Glomerular endothelial cell (primary cell): ENCODE results near the gene TMCC3. TPM values are rescaled to one million over a fixed set of nuclear protein-coding genes. Genes with fewer than 3 reads are reported as not detected.
"Not testable (repeated sequence)": the region's sequence is repeated elsewhere in the genome, so short reads cannot be mapped to it uniquely, and the experiment has no call there.

Experiments
- DNase-seq: peaks from one replicate; pipeline ENCODE4 v3.0.0-alpha.2; 2011; ENCODE audit warnings: low read depth, low spot score; ENCODE audit errors: extremely low read depth
- total RNA-seq: library from RNA; depleted of rRNA; stranded (reverse); fragments of >200 nt; gene quantifications from 2 replicates; pipeline ENCODE4 v1.2.3, GENCODE V29; 2015

TMCC3 gene, protein sequence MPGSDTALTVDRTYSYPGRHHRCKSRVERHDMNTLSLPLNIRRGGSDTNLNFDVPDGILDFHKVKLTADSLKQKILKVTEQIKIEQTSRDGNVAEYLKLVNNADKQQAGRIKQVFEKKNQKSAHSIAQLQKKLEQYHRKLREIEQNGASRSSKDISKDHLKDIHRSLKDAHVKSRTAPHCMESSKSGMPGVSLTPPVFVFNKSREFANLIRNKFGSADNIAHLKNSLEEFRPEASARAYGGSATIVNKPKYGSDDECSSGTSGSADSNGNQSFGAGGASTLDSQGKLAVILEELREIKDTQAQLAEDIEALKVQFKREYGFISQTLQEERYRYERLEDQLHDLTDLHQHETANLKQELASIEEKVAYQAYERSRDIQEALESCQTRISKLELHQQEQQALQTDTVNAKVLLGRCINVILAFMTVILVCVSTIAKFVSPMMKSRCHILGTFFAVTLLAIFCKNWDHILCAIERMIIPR
- total RNA-seq = 20.5 and 20.7 TPM in 2 replicates

DNA sequence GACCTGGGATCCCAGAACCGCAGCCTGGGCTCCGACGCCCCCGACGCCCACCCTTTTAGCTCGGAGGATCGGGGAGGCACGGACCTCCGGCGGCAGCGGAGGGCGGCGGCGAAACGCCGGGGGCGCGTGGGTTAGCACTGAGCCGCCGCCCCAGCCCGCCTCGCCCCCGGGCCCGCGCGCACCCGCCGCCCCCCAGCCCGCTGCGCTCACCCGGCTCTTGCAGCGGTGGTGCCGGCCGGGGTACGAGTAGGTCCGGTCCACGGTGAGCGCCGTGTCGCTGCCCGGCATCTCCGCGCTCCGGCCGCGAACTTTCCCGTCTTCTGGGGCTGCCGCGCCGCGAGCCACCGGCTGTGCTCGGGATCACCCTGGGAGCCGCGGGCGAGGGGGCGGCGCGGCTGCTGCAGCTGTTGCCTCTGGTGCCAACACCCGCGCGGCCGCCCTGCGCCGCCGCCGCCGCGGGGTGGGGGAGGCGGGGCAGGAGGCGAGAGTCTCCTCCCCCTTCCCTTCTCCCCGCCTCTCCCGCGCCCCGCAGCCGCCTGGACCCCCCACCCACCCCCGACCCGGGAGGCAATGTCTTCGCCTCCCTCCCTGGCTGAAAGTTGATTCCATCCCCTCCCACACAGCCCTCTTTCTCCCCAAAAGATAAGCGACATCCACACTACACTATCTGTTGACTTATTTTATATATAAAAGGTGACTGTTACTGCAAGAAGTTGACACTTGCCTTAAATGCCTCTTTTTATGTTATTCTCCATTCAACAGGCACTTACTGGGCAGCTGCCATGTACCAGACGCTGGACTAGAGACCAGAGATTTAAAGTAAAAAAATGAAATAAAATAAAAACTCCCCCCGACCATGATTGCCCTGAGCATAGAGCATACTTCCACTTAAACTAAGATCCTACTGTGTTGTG lies at the start of gene TMCC3:
Gene TMCC3, minus strand, starts transcription at position 415 of the 914 bp plus-strand sequence. Its CDS starts 127 bp downstream, at position 288.
- DNase-seq = no peak

DNA sequence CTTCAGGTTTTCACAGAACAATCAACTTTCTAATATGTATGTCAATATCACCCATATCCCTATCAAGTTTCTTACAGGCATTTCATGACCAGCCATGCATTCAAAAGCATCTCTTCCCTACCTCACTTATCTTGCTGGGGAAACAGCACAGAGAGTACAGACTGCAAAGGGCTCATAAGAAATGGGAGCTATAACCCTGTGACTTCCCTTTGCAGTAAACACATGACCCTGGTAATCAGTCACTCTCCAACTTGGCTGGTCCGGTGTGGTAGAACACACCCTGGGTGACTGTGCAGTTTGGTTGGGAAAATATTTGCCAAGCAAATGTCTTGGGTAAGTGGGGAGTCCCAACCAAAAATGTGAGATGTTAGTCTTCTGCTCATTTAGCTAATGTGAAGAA lies 49.4 kb upstream of the TMCC3 start:
- DNase-seq = no peak

DNA sequence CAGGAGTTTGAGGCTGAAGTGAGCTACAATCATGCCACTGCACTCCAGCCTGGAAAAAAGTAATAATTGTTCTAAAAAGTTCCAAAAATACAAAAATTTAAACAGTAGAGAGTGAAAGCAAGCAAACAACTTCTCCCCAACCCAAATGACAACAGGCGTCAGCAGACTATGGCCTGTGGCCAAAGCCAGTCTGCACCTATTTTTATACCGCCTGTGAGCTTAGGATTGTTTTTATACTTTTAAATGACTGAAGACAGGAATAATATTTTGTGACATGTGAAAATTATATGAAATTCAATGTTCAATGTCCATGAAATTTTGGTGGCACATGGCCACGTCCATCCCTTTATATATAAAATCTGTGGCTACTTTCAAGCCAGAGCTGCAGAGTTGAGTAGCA lies 48.2 kb upstream of the TMCC3 start:
- DNase-seq = no peak

DNA sequence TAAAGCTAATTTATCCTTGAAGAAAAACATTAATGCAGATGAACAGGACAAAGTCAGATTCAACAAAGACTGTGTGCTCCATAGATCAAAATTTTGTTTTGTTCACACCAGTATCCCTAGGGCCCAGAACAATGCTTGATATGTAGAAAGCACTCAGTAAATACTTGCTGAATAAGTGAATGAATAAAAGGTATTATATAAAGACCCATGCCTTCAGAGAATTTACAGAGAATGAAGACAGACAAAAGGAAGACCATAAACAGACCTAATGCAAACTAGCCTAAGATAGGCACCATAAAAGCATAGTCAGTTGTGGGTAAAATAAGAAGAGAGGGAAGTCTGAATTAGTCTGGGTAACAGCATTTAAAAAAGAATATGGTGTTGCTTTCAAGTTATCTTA lies 47.3 kb upstream of the TMCC3 start:
- no peak for DNase-seq

DNA sequence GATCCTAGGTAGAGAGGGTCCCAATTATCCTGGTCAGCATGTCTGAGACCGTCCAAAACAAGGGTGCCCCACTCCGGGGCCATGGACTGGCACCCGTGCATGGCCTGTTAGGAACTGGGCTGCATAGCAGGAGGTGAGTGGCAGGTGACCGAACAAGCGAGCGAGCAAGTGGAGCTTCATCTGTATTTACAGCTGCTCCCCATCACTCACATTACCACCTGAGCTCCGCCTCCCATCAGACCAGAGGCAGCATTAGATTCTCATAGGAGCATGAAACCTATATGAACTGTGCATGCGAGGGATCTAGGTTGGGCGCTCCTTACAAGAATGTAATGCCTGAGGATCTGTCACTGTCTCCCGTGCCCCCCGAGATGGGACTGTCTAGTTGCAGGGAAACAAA lies 44.4 kb upstream of the TMCC3 start:
- no peak for DNase-seq

DNA sequence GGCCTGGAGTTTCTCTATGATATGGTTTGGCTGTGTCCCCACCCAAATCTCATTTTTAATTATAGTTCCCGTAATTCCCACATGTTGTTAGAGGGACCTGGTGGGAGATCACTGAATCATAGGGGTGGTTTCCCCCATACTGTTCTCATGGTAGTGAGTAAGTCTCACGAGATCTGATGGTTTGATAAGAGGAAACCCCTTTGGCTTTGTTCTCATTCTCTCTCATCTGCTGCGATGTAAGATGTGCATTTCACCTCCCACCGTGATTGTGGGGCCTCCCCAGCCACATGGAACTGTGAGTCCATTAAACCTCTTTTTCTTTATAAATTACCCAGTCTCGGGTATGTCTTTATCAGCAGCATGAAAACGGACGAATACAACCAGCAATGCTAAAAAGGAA lies 42.5 kb upstream of the TMCC3 start:
- not testable (repeated sequence) for DNase-seq

DNA sequence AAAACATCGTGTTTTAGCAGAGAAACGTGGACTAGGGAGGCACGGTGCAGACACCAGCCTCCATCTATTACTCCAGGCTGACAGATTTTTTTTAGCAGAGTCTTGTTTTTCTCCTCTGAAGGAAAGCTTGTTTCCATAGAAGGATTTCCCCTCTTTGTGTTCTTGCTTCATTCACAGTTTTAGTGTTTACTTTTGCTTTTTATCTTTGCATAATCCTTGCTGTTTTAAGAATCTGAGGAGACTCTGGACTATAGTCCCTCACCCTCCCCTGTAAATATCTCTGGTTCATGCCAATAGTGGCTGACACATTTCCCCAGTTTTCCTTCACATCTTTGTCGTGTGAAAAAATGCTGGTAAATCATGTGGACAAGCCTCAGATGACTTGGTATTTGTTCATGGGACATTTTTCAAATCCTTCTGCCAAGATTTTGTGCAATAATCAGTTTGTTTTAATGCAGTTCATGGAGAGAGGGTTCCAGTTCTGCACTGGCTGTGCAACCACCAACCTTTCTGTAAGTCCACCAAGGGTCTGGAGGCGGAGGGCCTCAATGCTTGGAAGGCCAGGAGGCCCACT lies 39.9 kb upstream of the TMCC3 start:
- peak; percentile 84 for DNase-seq

DNA sequence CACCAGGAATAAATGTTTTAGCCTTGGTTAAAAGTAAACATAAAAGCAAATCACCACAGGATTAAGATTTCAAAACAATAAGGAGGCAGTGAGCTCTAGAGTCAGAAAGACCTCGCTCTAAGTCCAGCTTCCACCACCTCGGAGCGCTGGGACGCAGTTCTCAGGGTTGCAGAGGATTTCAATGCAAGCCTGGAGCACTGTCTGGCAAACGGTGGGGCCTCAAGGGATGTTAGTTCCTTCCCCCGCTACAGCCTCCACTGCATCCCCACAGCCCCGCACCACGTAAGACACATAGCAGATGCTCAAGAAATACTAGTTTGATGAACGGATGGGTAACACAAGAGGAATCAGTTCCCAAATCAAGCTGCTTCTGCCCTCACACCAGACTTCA lies 39.3 kb upstream of the TMCC3 start:
- no peak for DNase-seq

DNA sequence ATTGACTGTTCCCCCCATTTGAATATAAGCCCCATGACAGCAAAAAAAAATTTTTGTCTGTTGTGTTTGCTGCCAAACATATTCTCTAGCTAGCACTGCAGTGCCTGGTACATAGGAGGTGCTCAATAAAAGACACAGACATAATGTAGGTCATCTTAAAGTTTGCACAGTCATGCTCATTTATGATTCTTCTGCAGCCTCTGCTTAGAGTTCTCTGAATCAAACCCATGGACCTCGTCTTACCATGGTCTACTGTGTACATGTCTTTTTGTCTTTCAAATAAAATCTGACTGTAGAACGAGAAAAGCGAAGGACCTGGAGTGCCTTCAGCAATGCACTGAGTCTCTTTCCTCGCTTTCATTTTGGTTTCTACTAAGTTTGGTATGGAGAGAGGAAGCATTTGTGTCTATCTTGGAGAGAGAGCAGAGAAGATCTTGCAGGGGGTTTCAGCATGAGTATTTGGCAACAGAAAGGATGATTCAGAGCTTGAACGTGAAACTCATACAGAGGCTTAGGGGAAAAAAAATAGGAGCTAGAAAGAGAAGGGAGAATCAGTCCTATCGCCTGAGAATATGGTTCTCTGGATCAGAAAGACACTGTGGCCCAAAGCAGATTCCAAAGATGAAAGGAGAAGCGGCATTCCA lies 38.8 kb upstream of the TMCC3 start:
- no peak for DNase-seq

DNA sequence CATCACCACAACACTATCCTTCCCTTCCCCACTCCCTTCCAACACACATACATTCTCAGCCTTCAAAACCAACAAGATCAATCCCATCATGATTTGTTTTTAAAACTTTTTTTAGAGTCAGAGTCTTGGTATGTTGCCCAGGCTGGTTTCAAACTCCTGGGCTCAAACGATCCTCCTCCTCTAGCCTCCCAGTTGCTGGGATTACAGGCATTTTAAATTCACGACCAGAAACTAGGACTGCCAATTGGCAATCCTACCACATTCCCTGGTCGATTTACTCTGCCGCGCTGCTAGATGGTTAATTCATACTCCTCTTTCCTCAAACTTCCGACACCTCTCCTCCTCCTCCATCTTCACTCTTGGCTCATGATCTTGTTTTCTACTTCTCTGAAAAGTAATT lies 37.5 kb upstream of the TMCC3 start:
- DNase-seq = no peak

DNA sequence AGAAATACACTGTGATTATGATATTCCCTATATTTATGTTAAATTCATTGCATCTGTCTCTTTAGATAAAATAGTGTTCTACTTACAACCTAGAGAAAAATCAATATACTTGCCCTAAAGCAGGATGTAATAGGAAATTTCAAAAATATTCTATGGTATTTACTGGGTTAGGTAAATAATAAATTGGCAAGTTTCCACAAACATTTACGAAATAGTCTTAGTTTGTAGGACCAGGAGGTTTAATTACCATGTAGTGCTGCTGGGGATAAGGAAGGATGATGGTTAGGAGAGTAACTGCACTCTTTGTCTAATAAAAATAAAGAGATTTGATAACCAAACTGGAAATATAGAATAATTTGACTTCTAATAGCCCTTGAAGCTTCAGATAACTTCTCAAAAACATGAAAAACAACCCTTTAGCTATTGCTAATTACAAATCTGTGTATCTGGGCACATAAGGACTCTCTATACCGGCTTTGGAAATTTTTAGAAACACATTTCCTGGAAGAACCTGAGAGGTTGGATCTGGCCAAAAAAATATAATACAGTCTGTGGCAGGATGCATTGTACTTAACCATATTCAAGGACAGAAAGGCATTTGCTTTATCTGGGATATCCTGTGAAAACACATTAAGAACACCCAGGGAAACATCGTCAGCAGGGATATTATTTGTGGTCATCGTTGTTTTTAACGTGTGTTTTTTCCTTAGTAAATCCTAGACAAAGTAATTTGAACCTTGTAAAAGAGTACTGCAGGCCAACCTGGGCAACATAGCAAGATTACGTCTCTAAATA lies 36.7 kb upstream of the TMCC3 start:
- DNase-seq = peak; percentile 50

DNA sequence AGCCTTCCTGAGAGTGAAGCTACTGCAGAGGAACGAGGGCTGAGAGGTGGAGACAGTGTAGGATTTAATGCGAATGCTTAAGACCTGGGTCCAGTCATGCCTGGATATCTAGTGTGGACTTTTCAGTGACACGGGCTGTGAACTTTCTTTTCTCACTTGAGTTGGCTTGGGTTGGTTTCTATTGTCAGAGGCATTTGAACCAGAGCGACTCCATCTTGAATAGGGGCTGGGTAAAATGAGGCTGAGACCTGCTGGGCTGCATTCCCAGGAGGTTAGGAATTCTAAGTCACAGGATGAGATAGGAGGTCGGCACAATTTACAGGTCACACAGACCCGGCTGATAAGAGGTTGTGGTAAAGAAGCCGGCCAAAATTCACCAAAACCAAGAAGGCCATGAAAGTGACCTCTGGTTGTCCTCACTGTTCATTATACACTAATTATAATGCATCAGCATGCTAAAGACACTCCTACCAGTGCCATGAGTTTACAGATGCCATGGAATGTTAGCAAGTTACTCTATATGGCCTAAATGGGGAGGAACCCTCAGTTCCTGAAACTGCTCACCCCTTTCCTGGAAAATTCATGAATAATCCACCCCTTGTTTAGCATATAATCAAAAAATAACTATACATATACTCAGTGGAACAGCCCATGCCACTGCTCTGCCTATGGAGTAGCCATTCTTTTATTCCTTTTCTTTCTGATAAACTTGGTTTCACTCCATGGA lies 34.2 kb upstream of the TMCC3 start:
- no peak for DNase-seq

DNA sequence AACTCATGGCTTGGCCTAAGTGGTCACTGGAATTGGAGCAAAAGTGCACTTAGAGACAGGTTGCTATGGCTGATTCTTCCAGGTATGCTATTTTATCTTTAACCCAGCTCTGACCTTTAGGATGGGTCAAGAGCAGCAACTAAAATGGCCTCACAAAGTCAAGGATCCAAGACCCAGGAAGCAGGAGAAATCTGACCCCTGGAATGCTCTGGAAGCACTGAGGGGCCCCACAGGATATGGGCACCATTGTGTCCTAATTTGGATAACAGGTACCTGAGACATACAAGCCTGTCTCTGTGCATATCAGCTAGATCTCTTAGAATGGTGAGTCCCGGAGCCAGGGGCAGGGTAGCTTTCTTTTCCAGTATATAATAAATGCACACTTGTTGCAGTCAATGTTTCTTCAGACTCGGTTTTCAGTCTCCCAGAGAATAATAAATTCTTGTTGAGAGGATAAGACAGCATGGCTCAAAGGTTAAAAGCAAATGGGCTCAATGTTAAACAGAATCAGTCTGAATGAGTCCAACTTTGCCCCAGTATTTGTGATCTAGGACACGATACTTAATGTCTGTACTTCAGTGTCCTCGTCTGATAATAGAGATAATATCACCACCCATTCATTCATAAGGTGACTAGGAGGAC lies 29.3 kb upstream of the TMCC3 start:
- no peak for DNase-seq

DNA sequence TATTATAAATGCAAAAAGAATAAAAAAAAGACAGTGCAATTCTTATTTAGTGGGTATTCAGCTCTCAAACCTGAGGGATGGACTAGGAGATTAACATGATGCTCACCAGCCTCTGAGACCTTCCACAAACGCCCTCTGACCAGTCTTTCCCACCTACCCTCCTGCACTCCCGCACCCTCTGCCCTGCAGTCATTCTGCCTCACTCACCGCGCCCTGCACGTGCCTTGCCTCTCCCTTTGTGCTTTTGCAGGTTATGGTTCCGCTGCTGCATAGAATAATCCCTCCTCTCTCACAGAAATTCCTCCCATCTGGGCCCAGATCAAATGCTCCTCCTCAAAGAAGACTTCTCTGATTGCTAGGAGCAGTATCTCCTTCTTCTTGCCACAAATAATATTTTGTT lies 28.5 kb upstream of the TMCC3 start:
- DNase-seq = no peak

DNA sequence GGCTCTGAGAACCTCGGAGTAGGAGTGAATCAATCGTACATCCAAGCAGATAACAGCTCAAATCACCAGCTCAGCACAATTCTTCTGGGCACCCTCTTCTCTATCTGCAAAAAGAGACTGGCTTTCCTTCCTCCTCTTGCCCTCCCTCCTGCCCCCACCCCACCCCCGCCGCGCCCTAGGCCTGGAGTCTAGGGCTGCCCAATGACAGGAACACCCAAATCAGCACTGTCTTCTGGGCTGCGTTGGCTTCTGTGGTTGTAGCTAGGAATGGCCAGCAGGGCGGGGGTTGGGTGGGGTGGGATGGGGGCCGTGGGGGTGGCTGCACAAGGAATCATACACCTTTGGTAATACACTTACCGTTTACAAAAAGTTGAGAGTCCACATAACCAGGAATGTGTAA lies 28.0 kb upstream of the TMCC3 start:
- DNase-seq = no peak

DNA sequence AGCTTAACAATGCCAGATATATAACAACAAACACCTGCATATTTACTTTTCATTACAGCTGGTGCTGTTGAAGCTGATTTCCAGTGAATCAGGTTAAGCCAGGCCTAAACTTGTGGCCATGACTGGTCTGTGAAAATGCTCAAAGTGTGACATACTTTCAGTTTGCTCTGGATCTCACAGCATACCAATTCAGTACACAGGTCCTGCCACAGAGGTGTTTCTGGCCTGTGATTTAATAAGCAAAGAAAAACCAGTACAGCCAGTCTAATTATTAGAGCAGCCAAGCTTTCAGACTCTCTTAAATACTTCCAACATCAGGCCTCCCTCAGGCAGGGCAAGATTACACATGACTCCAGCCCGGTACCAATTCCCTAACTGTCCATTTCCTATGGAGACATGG lies 27.4 kb upstream of the TMCC3 start:
- no peak for DNase-seq

DNA sequence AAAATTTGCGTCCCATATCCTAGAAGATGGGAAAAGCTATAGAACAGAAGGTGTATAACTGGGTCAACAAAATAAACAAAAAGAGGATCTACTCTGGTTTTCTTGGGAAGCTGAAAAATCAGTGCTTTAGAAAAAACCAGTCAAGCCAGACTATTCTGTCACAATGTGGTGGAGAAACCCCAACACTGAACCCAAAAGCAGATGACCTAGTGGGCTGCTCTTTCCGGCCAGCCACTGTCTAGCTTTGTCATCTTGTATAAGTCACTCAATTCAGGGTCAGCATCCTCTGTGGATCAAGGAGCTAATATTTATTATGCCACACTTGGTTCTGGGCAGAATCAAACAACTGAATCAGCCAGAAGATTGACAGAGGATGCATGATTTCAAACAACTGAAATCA lies 26.6 kb upstream of the TMCC3 start:
- no peak for DNase-seq

DNA sequence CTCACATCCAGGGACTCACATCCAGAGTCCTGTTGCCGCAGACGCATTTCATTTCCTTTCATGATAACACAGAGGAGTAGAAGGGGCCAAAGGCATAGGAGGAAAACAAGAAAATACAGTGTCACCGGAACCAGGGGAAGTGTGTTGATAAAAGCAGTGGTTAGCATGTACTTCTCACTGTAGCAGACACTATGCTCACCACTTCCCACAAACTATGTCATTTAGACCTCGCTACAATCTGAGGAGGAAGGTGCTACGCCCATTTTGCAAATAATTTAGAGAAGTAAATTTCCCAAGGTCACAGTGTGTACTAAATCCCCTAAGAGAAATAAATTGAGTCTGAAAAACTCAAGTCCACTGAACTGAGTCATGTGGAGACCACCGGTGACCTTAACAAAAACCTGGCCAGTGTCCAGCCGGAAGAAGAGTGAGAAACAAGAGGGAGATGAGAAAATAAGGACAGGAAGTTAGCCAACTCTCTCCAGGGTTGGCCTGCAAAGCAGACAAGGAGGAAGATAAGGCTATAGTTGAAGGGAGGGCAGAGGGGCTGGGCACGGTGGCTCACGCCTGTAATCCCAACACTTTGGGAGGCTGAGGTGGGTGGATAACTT lies 25.8 kb upstream of the TMCC3 start:
- DNase-seq = no peak

DNA sequence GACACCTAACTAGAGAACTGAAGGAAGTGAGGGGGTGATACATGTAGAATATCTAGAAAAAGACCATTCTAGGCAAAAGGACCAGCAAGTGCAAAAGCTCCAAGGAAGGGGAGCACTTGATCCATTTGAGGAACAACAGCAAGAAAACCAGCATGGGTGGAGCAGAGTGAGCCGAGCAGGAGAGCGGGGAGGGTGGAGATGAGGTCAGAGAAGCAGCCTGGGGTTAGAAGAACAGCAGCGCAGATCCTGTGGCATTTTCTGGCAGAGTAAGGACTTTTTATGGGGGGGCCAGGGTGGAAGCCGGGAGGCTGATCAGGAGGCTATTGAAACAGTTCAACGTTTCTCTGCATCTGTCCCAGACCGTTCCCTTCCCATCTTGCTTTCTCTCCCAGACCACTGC lies 24.5 kb upstream of the TMCC3 start:
- no peak for DNase-seq
